Panc1 (cell line): ENCODE results near the gene ERGIC1. TPM values are rescaled to one million over a fixed set of nuclear protein-coding genes. Genes with fewer than 3 reads are reported as not detected.

Experiments
- ATAC-seq: fragments of 200-7000 bp; cut with Tn5 transposase; 2 replicates; pipeline ENCODE4 v1.9.1; 2020; ENCODE audit warnings: mild to moderate bottlenecking, moderate library complexity
- BruUV-seq: library from RNA; stranded (reverse); fragments of 400-500 nt; replicated peaks from 2 replicates; lab custom pipeline; 2021; lab: Mats Ljungman, UMichigan
- CTCF ChIA-PET: fragments of 300-600 bp; sonication (Branson Sonifier 250); formaldehyde crosslinking; loops from one replicate; lab custom pipeline; 2022; ENCODE audit warnings: antibody characterized with exemption; lab: Charles Lee
- POLR2A ChIA-PET: fragments of 300-600 bp; sonication (Branson Sonifier 250); formaldehyde crosslinking; loops from one replicate; lab custom pipeline; 2022; ENCODE audit warnings: antibody characterized with exemption; lab: Charles Lee
- DNase-seq: peaks from one replicate; pipeline ENCODE4 v3.0.0-alpha.2; 2010; ENCODE audit warnings: low read depth, low spot score
- H3K27ac ChIP-seq: 2 replicates; pipeline ENCODE4 v1.5.1; 2011; ENCODE audit warnings: mild to moderate bottlenecking, low read length, inconsistent platforms
- H3K27me3 ChIP-seq: fragments of 200-500 bp; sonication (Bioruptor generic); 2 replicates; pipeline ENCODE4 v1.6.0; 2014; ENCODE audit warnings: low read length, inconsistent platforms; ENCODE audit not compliant: control insufficient read depth, insufficient read depth
- H3K36me3 ChIP-seq: fragments of 200-500 bp; sonication (Bioruptor generic); 2 replicates; pipeline ENCODE4 v1.5.1; 2014; ENCODE audit warnings: inconsistent platforms, mild to moderate bottlenecking, low read length, moderate library complexity; ENCODE audit not compliant: control insufficient read depth, insufficient read depth
- H3K4me1 ChIP-seq: 2 replicates; pipeline ENCODE4 v1.5.1; 2011; ENCODE audit warnings: inconsistent platforms, mild to moderate bottlenecking, low read length, moderate library complexity; ENCODE audit not compliant: control insufficient read depth, insufficient read depth
- H3K4me3 ChIP-seq, 2 experiments: 2 replicates each; pipeline ENCODE4 v1.5.1; 2011 to 2012; ENCODE audit warnings: low read depth in 2 of 2, low read length in 2 of 2, mild to moderate bottlenecking in 2 of 2, inconsistent platforms in 1 of 2, moderate library complexity in 1 of 2
- H3K9me3 ChIP-seq: fragments of 200-500 bp; sonication (Bioruptor generic); 2 replicates; pipeline ENCODE4 v1.5.1; 2014; ENCODE audit warnings: low read depth, mild to moderate bottlenecking, inconsistent platforms, low read length, moderate library complexity; ENCODE audit not compliant: control insufficient read depth, insufficient read depth
- CTCF ChIP-seq: fragments of 450-650 bp; IDR thresholded peaks from 2 replicates; pipeline ENCODE4 v1.5.1; 2017; ENCODE audit warnings: mild to moderate bottlenecking
- POLR2AphosphoS5 ChIP-seq: IDR thresholded peaks from 2 replicates; pipeline ENCODE4 v1.6.1; 2012; ENCODE audit warnings: mild to moderate bottlenecking, low read depth, low read length, moderate library complexity
- REST ChIP-seq, 2 experiments: IDR thresholded peaks; 2 replicates each; pipeline ENCODE4 v1.6.1; 2011 to 2012; ENCODE audit warnings: low read depth in 2 of 2, control low read depth in 1 of 2, low read length in 1 of 2, mild to moderate bottlenecking in 1 of 2, moderate library complexity in 1 of 2; ENCODE audit not compliant: insufficient read depth in 1 of 2
- SIN3A ChIP-seq: IDR thresholded peaks from 2 replicates; pipeline ENCODE4 v1.6.1; 2012; ENCODE audit warnings: low read depth, mild to moderate bottlenecking, low read length, moderate library complexity, borderline replicate concordance; ENCODE audit not compliant: insufficient read depth
- TCF7L2 ChIP-seq: IDR thresholded peaks from 2 replicates; pipeline ENCODE4 v1.6.1; 2011; ENCODE audit warnings: mild to moderate bottlenecking, low read depth, low read length, inconsistent platforms
- in situ Hi-C: cut with HindIII; loops from 2 replicates; pipeline ENCODE4 v1.10.0; 2016; ENCODE audit warnings: low sequenced_read_pairs, low pct_unique_long_range_greater_than_20kb
- intact Hi-C: fragments of 100-400 bp; cut with micrococcal nuclease; formaldehyde crosslinking; loops from one replicate; pipeline ENCODE4 v1.10.0; 2022; ENCODE audit not compliant: unreplicated experiment
- total RNA-seq: library from RNA; stranded (reverse); gene quantifications from one replicate; pipeline ENCODE4 v1.2.1, GENCODE V29; 2021; ENCODE audit not compliant: unreplicated experiment

Gene ERGIC1
- total RNA-seq, 1 experiment from 2014 or later, result 206 TPM

GRCh38 chr5:172835290-172835993, 1.4 kb downstream of the ERGIC1 start:
- H3K36me3 ChIP-seq, result peaks cover 4% of the 10 kb centered on the region; the same call in 1 of the 2 replicates
- peak overlapping the region; percentile 73 to 82 for H3K4me3 ChIP-seq
- TF ChIP-seq CTCF, result no peak
- TF ChIP-seq REST (IDR thresholded peaks at IDR 0.05; ENCODE audit: insufficient read depth in 1 of 2, low read depth in 2 of 2, low read length in 1 of 2), result no peak
- TF ChIP-seq TCF7L2, result no peak
- no peaks in the 10 kb centered on the region for H3K9me3 ChIP-seq
- intact Hi-C loops (no loop called here), in situ Hi-C loops (no loop called here)
- H3K4me1 ChIP-seq, result peaks cover 59% of the 10 kb centered on the region
- ChIA-PET CTCF (interaction anchor here (0.8 kb wide), 1 partner anchor 121 kb away, joined by 3 read pairs; no protein-coding TSS in a partner anchor), POLR2A (interaction anchor here (0.9 kb wide), 1 partner anchor 95 kb away, joined by 3 read pairs; no protein-coding TSS in a partner anchor)
- no peak for ATAC-seq
- no TSS peak for BruUV-seq
- H3K27ac ChIP-seq, result peak overlapping the region; percentile 88
- DNase-seq, result no peak
- H3K27me3 ChIP-seq, result no peaks in the 10 kb centered on the region

GRCh38 chr5:172835994-172836356, 1.9 kb downstream of the ERGIC1 start:
- ChIA-PET CTCF (interaction anchor here (0.8 kb wide), 1 partner anchor 121 kb away, joined by 3 read pairs; no protein-coding TSS in a partner anchor), POLR2A (interaction anchor here (0.9 kb wide), 1 partner anchor 95 kb away, joined by 3 read pairs; no protein-coding TSS in a partner anchor)
- Histone ChIP-seq H3K9me3 (no peaks in the 10 kb centered on the region), H3K27me3 (no peaks in the 10 kb centered on the region), H3K27ac (peak overlapping the region; percentile 88), H3K4me1 (peaks cover 56% of the 10 kb centered on the region), H3K36me3 (peaks cover 5% of the 10 kb centered on the region; the same call in 1 of the 2 replicates), H3K4me3 (peak overlapping the region; percentile 73 to 82)
- no TSS peak for BruUV-seq
- no peak for TF ChIP-seq REST (IDR thresholded peaks at IDR 0.05; ENCODE audit: insufficient read depth in 1 of 2, low read depth in 2 of 2, low read length in 1 of 2)
- TF ChIP-seq CTCF, result no peak
- TF ChIP-seq SIN3A, result no peak
- no peak for TF ChIP-seq POLR2AphosphoS5
- no peak for TF ChIP-seq TCF7L2
- in situ Hi-C loops, result no loop called here
- ATAC-seq (no peak), DNase-seq (no peak)
- intact Hi-C loops, result no loop called here
